ENCODE measurements around the gene FXN.

FXN gene

DNA sequence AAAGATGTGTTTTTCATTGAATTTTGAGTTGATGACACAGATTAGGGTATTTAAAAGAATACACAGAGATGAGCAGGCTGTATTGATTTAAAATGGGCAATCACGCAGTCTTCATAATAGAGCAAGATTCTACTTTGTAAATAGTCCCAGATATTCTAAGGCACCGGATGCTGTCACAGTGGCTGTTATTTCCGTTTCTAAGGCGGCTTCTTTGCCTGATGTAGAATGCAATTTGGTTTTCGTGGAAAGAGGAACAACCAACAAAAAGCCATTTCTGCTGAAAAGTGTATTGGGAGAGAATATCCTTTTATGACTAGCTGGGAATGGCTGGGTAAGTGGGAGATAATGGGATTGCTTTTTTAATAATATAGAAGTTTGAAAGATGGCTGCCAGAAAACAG, 39.1 kb upstream of the FXN start:
- Histone ChIP-seq H3K9me3 (ENCODE audit: insufficient read depth, low read length) (no peaks in the 10 kb centered on the region), H3K9ac (ENCODE audit: low read length) (no peak overlapping the region), H3K27ac (ENCODE audit: low read length) (no peak overlapping the region), H3K4me1 (ENCODE audit: low read length) (0 out of 2 replicates have a peak, but pooled peaks cover under 1% of the 10 kb centered on the region), H4K20me1 (ENCODE audit: insufficient read depth, low read length) (no peaks in the 10 kb centered on the region), H3K79me2 (ENCODE audit: low read length) (no peaks in the 10 kb centered on the region), H3K4me2 (ENCODE audit: low read length) (no peak overlapping the region), H2AFZ (ENCODE audit: low read depth, low read length) (no peak overlapping the region; the same call in 1 of the 2 replicates), H3K4me3 (ENCODE audit: low read length) (0 out of 2 replicates have a peak overlapping the region, but pooled peaks have one; percentile 20), H3K27me3 (ENCODE audit: low read depth, low read length) (peaks cover 14% of the 10 kb centered on the region), H3K36me3 (replicated peaks; ENCODE audit: low read depth, low read length) (no peaks in the 10 kb centered on the region)
- TF ChIP-seq EZH2phosphoT487 (IDR thresholded peaks at IDR 0.05; ENCODE audit: low read depth), result no peak
- TF ChIP-seq, protein P1, sequence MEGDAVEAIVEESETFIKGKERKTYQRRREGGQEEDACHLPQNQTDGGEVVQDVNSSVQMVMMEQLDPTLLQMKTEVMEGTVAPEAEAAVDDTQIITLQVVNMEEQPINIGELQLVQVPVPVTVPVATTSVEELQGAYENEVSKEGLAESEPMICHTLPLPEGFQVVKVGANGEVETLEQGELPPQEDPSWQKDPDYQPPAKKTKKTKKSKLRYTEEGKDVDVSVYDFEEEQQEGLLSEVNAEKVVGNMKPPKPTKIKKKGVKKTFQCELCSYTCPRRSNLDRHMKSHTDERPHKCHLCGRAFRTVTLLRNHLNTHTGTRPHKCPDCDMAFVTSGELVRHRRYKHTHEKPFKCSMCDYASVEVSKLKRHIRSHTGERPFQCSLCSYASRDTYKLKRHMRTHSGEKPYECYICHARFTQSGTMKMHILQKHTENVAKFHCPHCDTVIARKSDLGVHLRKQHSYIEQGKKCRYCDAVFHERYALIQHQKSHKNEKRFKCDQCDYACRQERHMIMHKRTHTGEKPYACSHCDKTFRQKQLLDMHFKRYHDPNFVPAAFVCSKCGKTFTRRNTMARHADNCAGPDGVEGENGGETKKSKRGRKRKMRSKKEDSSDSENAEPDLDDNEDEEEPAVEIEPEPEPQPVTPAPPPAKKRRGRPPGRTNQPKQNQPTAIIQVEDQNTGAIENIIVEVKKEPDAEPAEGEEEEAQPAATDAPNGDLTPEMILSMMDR (IDR thresholded peaks at IDR 0.05; ENCODE audit: low read depth, low read length), result no peak

DNA sequence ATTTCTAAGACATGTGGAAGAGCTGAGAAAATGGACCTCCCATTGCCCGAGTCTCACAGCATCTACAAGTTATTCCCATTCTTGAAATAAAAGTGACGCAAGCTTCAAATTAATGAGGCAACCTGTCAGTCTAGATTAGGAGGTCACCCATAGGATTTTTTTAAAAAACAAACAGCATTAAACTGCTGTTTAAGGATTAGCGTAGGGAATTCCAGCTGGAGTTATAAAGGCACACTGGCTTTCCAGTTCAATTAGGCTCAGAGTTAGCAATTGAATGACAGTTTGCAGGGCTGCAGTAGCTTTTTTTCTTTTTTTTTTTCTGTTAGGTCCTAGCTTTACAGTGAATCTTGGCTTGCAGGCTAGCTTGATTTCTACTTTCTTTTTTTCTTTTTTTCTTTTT, 37.9 kb upstream of the FXN start:
- Histone ChIP-seq H4K20me1 (ENCODE audit: insufficient read depth, low read length) (no peaks in the 10 kb centered on the region), H3K4me1 (ENCODE audit: low read length) (peaks cover 7% of the 10 kb centered on the region; the same call in 1 of the 2 replicates), H3K9ac (ENCODE audit: low read length) (no peak overlapping the region), H3K27me3 (ENCODE audit: low read depth, low read length) (peaks cover 20% of the 10 kb centered on the region), H3K9me3 (ENCODE audit: insufficient read depth, low read length) (no peaks in the 10 kb centered on the region), H3K4me3 (ENCODE audit: low read length) (no peak overlapping the region), H3K79me2 (ENCODE audit: low read length) (no peaks in the 10 kb centered on the region), H3K4me2 (ENCODE audit: low read length) (no peak overlapping the region), H3K36me3 (replicated peaks; ENCODE audit: low read depth, low read length) (no peaks in the 10 kb centered on the region), H3K27ac (ENCODE audit: low read length) (no peak overlapping the region), H2AFZ (ENCODE audit: low read depth, low read length) (no peak overlapping the region)
- TF ChIP-seq EZH2phosphoT487 (IDR thresholded peaks at IDR 0.05; ENCODE audit: low read depth), result no peak
- TF ChIP-seq, protein P1 (IDR thresholded peaks at IDR 0.05; ENCODE audit: low read depth, low read length), result no peak

DNA sequence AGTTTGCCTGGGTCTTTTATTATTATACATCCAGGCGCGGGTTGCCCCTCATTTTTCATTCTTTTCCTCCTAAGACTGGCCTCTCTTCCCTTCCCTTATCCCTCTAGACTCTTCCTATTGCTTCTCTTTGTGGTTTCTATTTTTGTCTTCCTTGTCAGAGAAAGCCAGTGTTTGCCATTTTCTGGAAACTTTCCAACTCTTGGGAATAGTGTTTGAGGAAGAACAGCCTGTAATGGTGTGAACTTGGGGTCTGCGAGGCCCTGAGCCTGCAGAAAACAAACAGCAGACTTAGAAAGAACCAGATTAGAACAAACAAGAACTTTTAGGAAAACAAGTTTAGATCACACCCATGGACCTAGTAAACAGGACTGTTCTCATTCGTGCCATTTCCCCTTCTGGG, 37.2 kb upstream of the FXN start:
- TF ChIP-seq, protein P1 (IDR thresholded peaks at IDR 0.05; ENCODE audit: low read depth, low read length), result no peak
- no peak for TF ChIP-seq EZH2phosphoT487 (IDR thresholded peaks at IDR 0.05; ENCODE audit: low read depth)
- Histone ChIP-seq H3K27me3 (ENCODE audit: low read depth, low read length) (peaks cover 25% of the 10 kb centered on the region), H3K4me1 (ENCODE audit: low read length) (peaks cover 7% of the 10 kb centered on the region; the same call in 1 of the 2 replicates), H3K27ac (ENCODE audit: low read length) (no peak overlapping the region), H3K4me3 (ENCODE audit: low read length) (no peak overlapping the region), H3K9me3 (ENCODE audit: insufficient read depth, low read length) (no peaks in the 10 kb centered on the region), H2AFZ (ENCODE audit: low read depth, low read length) (no peak overlapping the region), H4K20me1 (ENCODE audit: insufficient read depth, low read length) (no peaks in the 10 kb centered on the region), H3K79me2 (ENCODE audit: low read length) (no peaks in the 10 kb centered on the region), H3K9ac (ENCODE audit: low read length) (no peak overlapping the region), H3K4me2 (ENCODE audit: low read length) (no peak overlapping the region), H3K36me3 (replicated peaks; ENCODE audit: low read depth, low read length) (no peaks in the 10 kb centered on the region)

DNA sequence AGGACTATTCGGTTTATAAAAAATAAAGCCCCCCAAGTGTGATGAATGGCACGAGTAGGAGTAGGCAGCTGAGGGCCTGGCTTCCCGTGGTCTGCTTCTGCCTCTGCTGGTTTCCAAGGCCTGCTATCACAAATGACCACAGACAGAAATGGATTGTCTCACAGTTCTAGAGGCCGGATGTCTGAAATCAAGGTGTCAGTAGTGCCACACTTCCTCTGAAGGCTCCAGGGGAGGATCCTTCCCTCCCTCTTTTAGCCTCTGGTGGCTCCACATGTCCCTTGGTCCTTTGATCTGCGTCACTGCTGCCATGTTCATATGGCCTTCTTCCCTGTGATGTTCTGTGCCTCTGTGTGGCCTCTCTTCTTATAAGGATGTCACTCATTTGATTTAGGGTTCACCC, 36.7 kb upstream of the FXN start:
- Histone ChIP-seq H3K4me3 (ENCODE audit: low read length) (no peak overlapping the region), H3K27me3 (ENCODE audit: low read depth, low read length) (peaks cover 28% of the 10 kb centered on the region), H3K4me2 (ENCODE audit: low read length) (no peak overlapping the region), H3K9ac (ENCODE audit: low read length) (no peak overlapping the region), H3K36me3 (replicated peaks; ENCODE audit: low read depth, low read length) (no peaks in the 10 kb centered on the region), H3K4me1 (ENCODE audit: low read length) (peaks cover 7% of the 10 kb centered on the region; the same call in 1 of the 2 replicates), H3K27ac (ENCODE audit: low read length) (no peak overlapping the region), H3K9me3 (ENCODE audit: insufficient read depth, low read length) (no peaks in the 10 kb centered on the region), H3K79me2 (ENCODE audit: low read length) (no peaks in the 10 kb centered on the region), H4K20me1 (ENCODE audit: insufficient read depth, low read length) (no peaks in the 10 kb centered on the region), H2AFZ (ENCODE audit: low read depth, low read length) (no peak overlapping the region)
- TF ChIP-seq, protein P1 (IDR thresholded peaks at IDR 0.05; ENCODE audit: low read depth, low read length), result no peak
- no peak for TF ChIP-seq EZH2phosphoT487 (IDR thresholded peaks at IDR 0.05; ENCODE audit: low read depth)
